HCT116 (cell line): ENCODE data around the gene ZNF473.

ENCODE experiments used
- ATF3 ChIP-seq: IDR thresholded peaks from 2 replicates; pipeline ENCODE4 v1.6.1; 2012
- CEBPB ChIP-seq: IDR thresholded peaks from 2 replicates; pipeline ENCODE4 v1.6.1; 2012; ENCODE audit warnings: low read depth
- CTCF ChIP-seq, 3 experiments: fragments of 200-600 bp in 1 of 3; sonication (generic) in 1 of 3; IDR thresholded peaks in 2 of 3; conservative IDR thresholded peaks in 1 of 3; 2 replicates each; pipeline ENCODE4 v1.5.1; 2012 to 2017; ENCODE audit warnings: low read depth in 2 of 3, low read length in 2 of 3, antibody characterized with exemption in 1 of 3, borderline replicate concordance in 1 of 3, control low read depth in 1 of 3, mild to moderate bottlenecking in 1 of 3, mixed read lengths in 1 of 3, mixed run types in 1 of 3, moderate library complexity in 1 of 3; ENCODE audit not compliant: insufficient read depth in 1 of 3
- EZH2 ChIP-seq: fragments of 200-600 bp; sonication (generic); IDR thresholded peaks from 2 replicates; pipeline ENCODE4 v1.6.1; 2017; ENCODE audit warnings: antibody characterized with exemption, mixed run types
- EZH2phosphoT487 ChIP-seq: fragments of 200-600 bp; IDR thresholded peaks from 2 replicates; pipeline ENCODE4 v1.6.1; 2018; ENCODE audit warnings: antibody characterized with exemption, borderline replicate concordance
- FOSL1 ChIP-seq: IDR thresholded peaks from 2 replicates; pipeline ENCODE4 v1.6.1; 2012; ENCODE audit warnings: low read depth
- POLR2AphosphoS5 ChIP-seq: IDR thresholded peaks from 2 replicates; pipeline ENCODE4 v1.6.1; 2011; ENCODE audit warnings: mild to moderate bottlenecking, low read depth, low read length, moderate library complexity
- RAD21 ChIP-seq: IDR thresholded peaks from 2 replicates; pipeline ENCODE4 v1.6.1; 2012; ENCODE audit warnings: low read depth, mild to moderate bottlenecking
- REST ChIP-seq: IDR thresholded peaks from 2 replicates; pipeline ENCODE4 v1.6.1; 2012; ENCODE audit warnings: low read depth
- SRF ChIP-seq: IDR thresholded peaks from 2 replicates; pipeline ENCODE4 v1.6.1; 2012; ENCODE audit warnings: low read depth
- TCF7L2 ChIP-seq: IDR thresholded peaks from 2 replicates; pipeline ENCODE4 v1.7.0; 2011; ENCODE audit warnings: borderline replicate concordance, inconsistent platforms; ENCODE audit not compliant: insufficient read depth, insufficient read length; ENCODE audit errors: extremely low read depth
- YY1 ChIP-seq: IDR thresholded peaks from 2 replicates; pipeline ENCODE4 v1.6.1; 2011; ENCODE audit warnings: low read length, low read depth, moderate library complexity, mild to moderate bottlenecking; ENCODE audit not compliant: insufficient replicate concordance; ENCODE audit errors: extremely low read depth
- ZFX ChIP-seq: fragments of 450-650 bp; IDR thresholded peaks from 2 replicates; pipeline ENCODE4 v1.6.1; 2017

- no peak for TF ChIP-seq CTCF (IDR thresholded peaks at IDR 0.05 in 2 of 3, conservative IDR thresholded peaks at IDR 0.05 in 1 of 3; ENCODE audit: borderline replicate concordance in 1 of 3, insufficient read depth in 1 of 3, low read depth in 2 of 3, low read length in 2 of 3)
- TF ChIP-seq ZFX, result no peak
- TF ChIP-seq SRF, result no peak
- no peak for TF ChIP-seq CEBPB
- no peak for TF ChIP-seq EZH2phosphoT487
- no peak for TF ChIP-seq EZH2
- TF ChIP-seq YY1, result no peak
- no peak for TF ChIP-seq FOSL1
- TF ChIP-seq TCF7L2, result no peak
- TF ChIP-seq ATF3, result no peak
- TF ChIP-seq REST, result no peak
- no peak for TF ChIP-seq RAD21
- TF ChIP-seq POLR2AphosphoS5, result no peak
Measured at GRCh38 chr19:49986354-49986753, 39.5 kb upstream of the ZNF473 start.
